Left renal pelvis (tissue), 4 donors: ENCODE measurements around the gene FAM13A. TPM values are rescaled to one million over a fixed set of nuclear protein-coding genes. Genes with fewer than 3 reads are reported as not detected.
"Not testable (repeated sequence)": the region's sequence is repeated elsewhere in the genome, so short reads cannot be mapped to it uniquely, and the experiment has no call there.

Experiments used
- DNase-seq, 4 donors: peaks; one replicate each; pipeline ENCODE4 v3.0.0-alpha.2; 2013; ENCODE audit warnings: low read depth in 4 of 4, low spot score in 3 of 4
- polyA plus RNA-seq, 4 donors: library from polyadenylated mRNA; unstranded; fragments of 120-200 nt; gene quantifications; one replicate each; pipeline ENCODE4 v1.2.1, GENCODE V29; 2013; ENCODE audit not compliant: insufficient read length in 4 of 4

Gene FAM13A
- 10 to 100 TPM; 31.1 to 38.6 (median 33.1) TPM for polyA plus RNA-seq

DNA sequence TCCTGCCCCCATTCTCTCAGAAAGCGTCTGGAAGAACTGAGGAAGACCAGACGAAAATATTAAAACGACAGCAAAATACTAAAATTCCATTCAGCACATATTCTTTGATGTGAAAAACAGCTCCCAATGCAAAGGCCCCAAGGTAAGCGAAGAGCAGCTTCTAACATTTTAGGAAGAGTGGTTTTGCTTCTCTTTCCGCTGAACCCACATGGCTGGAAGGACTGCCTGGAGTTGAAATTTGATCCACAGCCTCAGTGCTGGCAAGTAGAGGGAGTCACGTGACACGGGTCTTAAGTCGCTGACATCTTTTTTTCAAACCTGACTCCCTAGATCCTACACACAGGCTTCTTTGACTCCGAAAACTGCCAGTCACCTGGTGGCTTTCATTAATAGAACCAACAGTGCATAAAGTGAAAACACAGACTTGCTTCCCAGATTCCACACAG is at the start of gene FAM13A:
Gene FAM13A (minus strand): TSS at position 233 of the 446 bp plus-strand sequence. CDS start 221 bp downstream, at position 12.
- DNase-seq = peak; percentile 89 to 94 (median 92)

DNA sequence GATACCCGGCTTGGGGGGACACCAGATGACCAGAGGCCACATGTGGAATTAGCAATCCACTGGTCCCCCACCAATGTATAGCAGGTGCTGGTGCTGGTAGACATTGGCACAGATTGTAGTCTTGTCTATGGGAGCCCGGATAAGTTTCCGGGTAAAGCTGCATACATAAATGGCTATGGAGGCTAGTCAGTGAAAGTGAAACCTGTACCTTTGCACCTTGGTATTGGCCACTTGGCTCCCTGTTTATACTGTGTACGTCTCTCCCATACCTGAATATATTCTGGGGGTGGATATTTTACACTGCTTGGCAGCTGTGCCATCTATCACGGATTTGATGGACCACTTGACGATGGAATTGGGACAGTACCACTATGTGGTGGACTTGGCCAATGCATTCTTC is 48.7 kb upstream of the FAM13A start:
- DNase-seq = no peak

- no peak for DNase-seq
These were observed 44.5 kb upstream of the FAM13A start for GRCh38 chr4:89101256-89102161.

DNA sequence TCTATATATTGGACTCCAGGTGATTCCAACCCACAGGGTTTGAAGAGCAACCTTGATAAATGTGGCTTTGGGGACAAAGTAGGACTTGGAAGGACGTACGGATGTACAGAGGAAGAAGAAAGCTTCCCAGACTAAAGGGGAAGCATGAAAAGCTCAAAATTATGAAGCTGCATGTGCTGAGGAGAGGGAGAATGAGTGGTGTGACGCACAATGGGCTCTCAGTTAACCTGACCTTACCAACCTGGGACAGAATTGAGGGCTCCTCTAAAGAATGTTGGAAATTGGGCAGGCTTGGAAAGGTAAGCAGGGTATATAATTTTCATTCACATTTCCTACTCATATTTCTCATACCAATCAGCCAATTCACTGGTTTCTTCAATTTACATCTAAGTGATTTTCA is 43.9 kb upstream of the FAM13A start:
- no peak for DNase-seq

GRCh38 chr4:89099471-89099870 is 42.5 kb upstream of the FAM13A start:
- DNase-seq = no peak

GRCh38 chr4:89099034-89099433 is 42.0 kb upstream of the FAM13A start:
- DNase-seq = no peak

DNA sequence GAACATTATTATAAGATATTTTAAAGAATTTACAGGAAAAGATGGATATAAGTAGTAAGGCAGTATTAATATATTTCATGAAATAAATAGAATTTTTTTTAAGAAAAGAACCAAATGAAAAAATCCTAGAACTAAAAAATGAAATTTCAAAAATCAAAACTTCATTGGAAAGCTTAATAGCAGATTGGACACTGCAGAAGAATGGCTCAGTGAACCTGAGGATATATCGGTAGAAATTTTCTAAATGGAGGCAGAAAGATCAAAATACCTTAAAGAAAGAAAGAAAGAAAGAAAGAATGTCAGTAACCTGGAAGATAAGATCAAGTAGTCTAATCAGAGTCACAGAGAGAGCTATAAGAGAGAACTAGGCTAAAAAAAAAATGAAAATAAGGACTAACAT is 21.3 kb upstream of the FAM13A start:
- no peak for DNase-seq

GRCh38 chr4:89077761-89078160 is 20.8 kb upstream of the FAM13A start:
- DNase-seq = no peak

GRCh38 chr4:89072921-89073320 is 15.9 kb upstream of the FAM13A start:
- no peak for DNase-seq

- no peak for DNase-seq
These were observed 14.3 kb upstream of the FAM13A start for GRCh38 chr4:89071311-89071710.

DNA sequence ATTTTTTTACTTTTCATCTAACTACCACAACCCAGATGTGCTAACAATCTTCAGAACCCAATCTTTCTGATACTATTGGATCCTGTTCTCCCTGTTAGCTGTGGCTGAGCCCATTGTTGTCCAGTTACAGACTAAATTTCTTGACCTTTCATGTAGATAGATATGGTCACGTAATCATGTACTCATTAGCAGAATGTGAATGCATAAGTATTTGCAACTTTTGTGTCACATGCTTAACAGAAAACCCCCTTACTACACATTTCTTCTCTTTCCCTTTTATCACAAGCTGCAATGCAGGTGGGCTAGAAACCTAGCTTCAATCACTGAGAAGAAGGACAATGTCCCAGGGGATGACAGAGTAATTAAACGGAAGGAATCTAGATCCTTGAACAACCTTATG is 13.1 kb upstream of the FAM13A start:
- DNase-seq = no peak

GRCh38 chr4:89069481-89069880 is 12.5 kb upstream of the FAM13A start:
- no peak for DNase-seq

DNA sequence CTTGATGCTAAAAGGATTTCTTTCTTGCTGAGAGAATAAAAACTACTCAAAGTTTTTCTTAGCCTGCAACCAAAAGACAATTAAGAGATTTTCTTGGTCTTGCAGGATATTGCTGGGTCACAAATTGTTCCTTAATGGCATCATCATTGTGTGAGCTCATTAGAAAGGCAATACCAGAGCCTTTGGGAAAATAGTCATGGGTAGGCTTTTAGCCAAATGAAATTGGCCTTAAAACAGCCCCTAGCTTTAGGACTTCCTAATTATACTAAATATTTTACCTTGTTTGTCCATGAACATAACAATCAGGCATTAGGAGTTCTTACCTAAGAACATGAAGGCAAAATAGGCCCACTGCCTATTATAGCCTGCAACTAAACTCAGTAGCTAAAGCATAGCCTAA is 10.4 kb upstream of the FAM13A start:
- DNase-seq = no peak

GRCh38 chr4:89064848-89065247 is 7.9 kb upstream of the FAM13A start:
- DNase-seq = no peak

DNA sequence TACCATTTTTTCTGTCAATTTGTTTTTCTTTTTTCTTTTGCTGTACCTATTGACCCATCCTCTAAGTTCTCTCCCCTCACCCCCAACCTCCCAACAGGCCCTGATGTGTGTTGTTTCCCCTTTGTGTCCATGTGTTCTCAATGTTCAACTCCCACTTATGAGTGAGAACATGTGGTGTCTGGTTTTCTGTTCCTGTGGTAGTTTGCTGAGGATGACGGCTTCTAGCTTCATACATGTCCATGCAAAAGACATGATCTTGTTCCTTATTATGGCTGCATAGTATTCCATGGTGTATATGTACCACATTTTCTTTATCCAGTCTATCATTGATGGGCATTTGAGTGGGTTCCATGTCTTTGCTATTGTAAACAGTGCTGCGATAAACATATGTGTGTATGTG is 859 bp upstream of the FAM13A start:
- DNase-seq = not testable (repeated sequence)

- DNase-seq = peak in 1 of 4 donors; percentile 16
These were observed 563 bp downstream of the FAM13A start for GRCh38 chr4:89056292-89056952.

- DNase-seq = no peak
These were observed 1.6 kb downstream of the FAM13A start for GRCh38 chr4:89055157-89056080.

DNA sequence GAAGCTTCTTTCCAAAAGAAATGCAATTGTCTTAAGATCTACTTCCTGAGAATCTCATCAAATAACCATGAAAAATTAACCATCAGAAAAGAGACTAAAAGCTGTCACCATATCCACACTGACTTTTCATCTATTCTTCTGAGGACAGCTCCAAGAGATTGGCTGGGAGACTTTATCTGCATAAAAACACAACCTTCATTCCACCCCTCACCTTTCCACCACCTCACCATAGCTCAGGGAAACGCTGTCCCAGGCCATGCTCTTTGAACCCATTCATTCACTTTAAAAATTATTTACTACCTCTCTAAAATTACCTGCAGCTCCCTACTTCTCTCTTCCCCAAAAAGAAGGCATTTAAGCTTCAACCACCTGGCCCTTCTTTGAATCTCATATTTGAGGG is 2.4 kb downstream of the FAM13A start:
- no peak for DNase-seq

GRCh38 chr4:89049853-89050252 is 7.1 kb downstream of the FAM13A start:
- DNase-seq = no peak

DNA sequence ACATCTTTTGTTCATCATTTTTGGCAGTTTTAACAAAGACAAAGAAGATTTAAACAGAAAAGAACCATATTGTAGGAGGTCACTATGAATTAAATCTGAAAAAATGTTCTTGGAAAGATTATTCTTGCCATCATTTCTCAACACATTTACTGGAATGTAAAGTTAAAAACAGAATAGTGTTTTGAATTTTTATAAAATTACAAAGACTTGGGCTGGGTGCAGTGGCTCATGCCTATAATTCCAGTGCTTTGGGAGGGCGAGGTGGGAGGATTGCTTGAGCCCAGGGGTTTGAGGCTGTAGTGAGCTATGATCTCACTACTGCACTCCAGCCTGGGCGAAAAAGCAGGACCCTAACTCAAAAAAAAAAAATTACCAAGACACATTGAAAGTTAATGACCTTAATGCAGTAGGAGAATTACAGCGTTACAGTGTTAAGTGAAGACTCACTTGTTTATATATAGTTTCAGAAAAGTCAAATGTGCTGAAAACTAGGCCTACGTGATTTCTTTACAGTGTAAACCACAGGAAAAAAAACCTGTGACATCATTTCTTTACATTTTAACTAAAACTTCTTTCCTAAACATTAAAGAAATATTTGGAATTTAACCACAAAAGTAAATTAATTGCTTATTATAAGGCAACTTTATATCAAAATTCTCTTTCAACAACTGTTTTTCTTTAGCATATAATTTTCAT is 7.9 kb downstream of the FAM13A start:
- no peak for DNase-seq
